HFFc6 (cell line): ENCODE results near the gene NETO2. TPM values are rescaled to one million over a fixed set of nuclear protein-coding genes. Genes with fewer than 3 reads are reported as not detected.

Experiments
- DNase-seq: peaks from one replicate; pipeline ENCODE4 v3.0.0-alpha.2; 2018
- H3K27ac Mint-ChIP-seq: 2 replicates; pipeline ENCODE4 v1.8.0; 2020; ENCODE audit warnings: mild to moderate bottlenecking, mixed read lengths
- H3K27me3 Mint-ChIP-seq: 2 replicates; pipeline ENCODE4 v1.8.0; 2021; ENCODE audit warnings: mild to moderate bottlenecking, moderate library complexity, mixed read lengths; ENCODE audit not compliant: insufficient read depth
- H3K36me3 Mint-ChIP-seq: 2 replicates; pipeline ENCODE4 v1.8.0; 2021; ENCODE audit warnings: low read depth, mixed read lengths
- H3K4me1 Mint-ChIP-seq: 2 replicates; pipeline ENCODE4 v1.8.0; 2020; ENCODE audit warnings: low read depth, mixed read lengths
- H3K4me3 Mint-ChIP-seq: 2 replicates; pipeline ENCODE4 v1.8.0; 2020; ENCODE audit warnings: mild to moderate bottlenecking, moderate library complexity, mixed read lengths
- H3K9me3 Mint-ChIP-seq: 2 replicates; pipeline ENCODE4 v1.8.0; 2020; ENCODE audit warnings: mild to moderate bottlenecking, mixed read lengths
- CTCF ChIP-seq: fragments of 200-600 bp; sonication (generic); IDR thresholded peaks from 2 replicates; pipeline ENCODE4 v1.5.0; 2021; ENCODE audit warnings: antibody characterized with exemption, mild to moderate bottlenecking
- total RNA-seq, 6 experiments: library from RNA; stranded (reverse); fragmentation: NEBNext Ultra II Directional; extraction: Animal tissue kit (Norgen Biotek cat#: 25700); gene quantifications; 2 replicates in 1 of 6; 3 replicates in 5 of 6; pipeline ENCODE4 v1.2.3, GENCODE V29; 2021

The NETO2 gene
- total RNA-seq, 6 experiments from 2014 or later: 11.7 to 24.0 (median 19.4) TPM

- H3K27ac Mint-ChIP-seq: no peak overlapping the region
- no peak for DNase-seq
- H3K4me3 Mint-ChIP-seq: no peak overlapping the region
- TF ChIP-seq CTCF: no peak
- peaks cover 9% of the 10 kb centered on the region for H3K27me3 Mint-ChIP-seq
- no peaks in the 10 kb centered on the region for H3K36me3 Mint-ChIP-seq
- H3K4me1 Mint-ChIP-seq: no peaks in the 10 kb centered on the region
- H3K9me3 Mint-ChIP-seq: no peaks in the 10 kb centered on the region
Observed at GRCh38 chr16:47028767-47029377, 114.9 kb downstream of the NETO2 start.

Other genes starting within 250 kb of the NETO2 start
- gene DNAJA2, start 170.3 kb downstream of the NETO2 start, total RNA-seq: 10 to 100 TPM; 64.2 to 80.3 (median 72.5) TPM